Neural progenitor cell (in vitro differentiated cells): Measurements from ENCODE around the gene STAT5B. TPM values are rescaled to one million over a fixed set of nuclear protein-coding genes. Genes with fewer than 3 reads are reported as not detected.

ENCODE experiments used
- DNase-seq: peaks from one replicate; pipeline ENCODE4 v3.0.0-alpha.2; 2016; ENCODE audit warnings: low spot score
- H2AFZ ChIP-seq: fragments of 200-600 bp; sonication (generic); replicated peaks from 2 replicates; pipeline ENCODE4 v1.6.1; 2016; ENCODE audit warnings: antibody characterized with exemption
- H3F3A ChIP-seq: fragments of 200-600 bp; sonication (generic); 2 replicates; pipeline ENCODE4 v1.6.1; 2016; ENCODE audit warnings: antibody characterized with exemption, low read depth
- H3K27ac ChIP-seq: fragments of 200-600 bp; sonication (generic); 2 replicates; pipeline ENCODE4 v1.5.1; 2016; ENCODE audit warnings: mild to moderate bottlenecking
- H3K27me3 ChIP-seq: fragments of 200-600 bp; sonication (generic); 2 replicates; pipeline ENCODE4 v1.6.1; 2016; ENCODE audit warnings: mild to moderate bottlenecking, moderate library complexity
- H3K36me3 ChIP-seq: fragments of 200-600 bp; sonication (generic); 2 replicates; pipeline ENCODE4 v1.5.1; 2016
- H3K4me1 ChIP-seq: fragments of 200-600 bp; sonication (generic); 2 replicates; pipeline ENCODE4 v1.6.1; 2016; ENCODE audit warnings: mixed run types
- H3K4me2 ChIP-seq: fragments of 200-600 bp; sonication (generic); 2 replicates; pipeline ENCODE4 v1.6.1; 2016
- H3K4me3 ChIP-seq: fragments of 200-600 bp; sonication (generic); 2 replicates; pipeline ENCODE4 v1.5.1; 2016
- H3K79me2 ChIP-seq: fragments of 200-600 bp; sonication (generic); 2 replicates; pipeline ENCODE4 v1.6.1; 2016; ENCODE audit warnings: low read depth
- H3K9ac ChIP-seq: fragments of 200-600 bp; sonication (generic); 2 replicates; pipeline ENCODE4 v1.6.1; 2016
- H3K9me3 ChIP-seq: fragments of 200-600 bp; sonication (generic); 2 replicates; pipeline ENCODE4 v1.5.1; 2016; ENCODE audit warnings: low read depth
- H4K20me1 ChIP-seq: fragments of 200-600 bp; sonication (generic); 2 replicates; pipeline ENCODE4 v1.6.1; 2016; ENCODE audit warnings: low read depth
- H3K27ac Mint-ChIP-seq: 3 replicates; pipeline ENCODE4 v1.8.0; 2021; ENCODE audit warnings: mixed read lengths
- H3K27me3 Mint-ChIP-seq: 2 replicates; pipeline ENCODE4 v1.8.0; 2022; ENCODE audit warnings: low read depth, mild to moderate bottlenecking, inconsistent platforms, moderate library complexity, mixed read lengths; ENCODE audit not compliant: insufficient read depth
- H3K36me3 Mint-ChIP-seq: 3 replicates; pipeline ENCODE4 v1.8.0; 2021; ENCODE audit warnings: mixed read lengths
- H3K4me1 Mint-ChIP-seq: 3 replicates; pipeline ENCODE4 v1.8.0; 2021; ENCODE audit warnings: mixed read lengths
- H3K4me3 Mint-ChIP-seq: 3 replicates; pipeline ENCODE4 v1.8.0; 2021; ENCODE audit warnings: mild to moderate bottlenecking, moderate library complexity, mixed read lengths
- H3K9me3 Mint-ChIP-seq: 3 replicates; pipeline ENCODE4 v1.8.0; 2020; ENCODE audit warnings: mixed read lengths
- CTCF ChIP-seq: fragments of 200-600 bp; sonication (generic); IDR thresholded peaks from 2 replicates; pipeline ENCODE4 v1.5.1; 2017; ENCODE audit warnings: antibody characterized with exemption, mild to moderate bottlenecking
- EZH2 ChIP-seq: fragments of 200-600 bp; sonication (generic); IDR thresholded peaks from 2 replicates; pipeline ENCODE4 v1.6.1; 2017; ENCODE audit warnings: antibody characterized with exemption, mild to moderate bottlenecking, moderate library complexity
- EZH2phosphoT487 ChIP-seq: fragments of 200-600 bp; sonication (generic); IDR thresholded peaks from 2 replicates; pipeline ENCODE4 v1.6.1; 2017; ENCODE audit warnings: antibody characterized with exemption
- total RNA-seq: library from RNA; depleted of rRNA; stranded (reverse); fragments of >200 nt; gene quantifications from 2 replicates; pipeline ENCODE4 v1.2.3, GENCODE V29; 2015; ENCODE audit warnings: low replicate concordance

STAT5B gene
- total RNA-seq, 1 donor from 2014 or later, result 96.4 TPM

DNA sequence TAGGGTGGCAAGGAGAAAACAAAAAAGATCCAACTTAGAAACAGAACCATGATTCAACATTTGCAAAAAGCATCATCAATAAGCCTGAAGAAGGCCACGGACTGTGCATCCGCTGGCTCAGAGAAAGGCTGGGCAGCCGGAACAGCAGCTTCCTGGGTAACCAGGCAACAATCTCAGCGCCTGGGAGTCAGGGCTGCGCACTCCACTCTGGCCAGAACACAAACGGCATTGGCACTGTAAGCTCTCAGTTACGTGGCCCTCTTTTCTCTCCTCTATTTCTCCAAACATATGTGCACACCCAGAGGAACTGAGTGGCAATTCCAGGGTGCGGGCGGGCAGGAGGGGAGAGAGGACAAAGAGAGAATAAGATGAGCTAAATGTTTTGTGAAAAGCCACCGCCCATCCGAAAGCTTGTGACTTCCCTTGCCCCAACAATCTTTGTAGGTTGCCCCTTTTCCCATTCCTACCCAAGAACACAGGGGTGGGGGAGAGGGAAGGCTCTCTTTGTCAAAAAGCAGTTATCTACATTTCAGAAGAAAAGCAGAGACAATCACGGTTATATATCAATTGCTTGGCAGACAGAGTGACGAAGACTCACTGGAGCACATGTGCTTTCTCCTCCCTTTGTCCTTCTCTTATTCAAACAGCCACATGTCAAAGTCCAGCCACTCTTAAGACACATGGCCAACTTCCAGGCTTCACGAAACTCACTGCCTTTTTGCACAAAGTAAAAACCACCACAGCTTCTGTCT is 75.3 kb downstream of the STAT5B start:
- Histone ChIP-seq H3K27ac (no peak overlapping the region), H4K20me1 (no peaks in the 10 kb centered on the region), H3K36me3 (no peaks in the 10 kb centered on the region), H3K9me3 (no peaks in the 10 kb centered on the region), H3K9ac (no peak overlapping the region), H3K4me1 (no peaks in the 10 kb centered on the region), H3K27me3 (no peaks in the 10 kb centered on the region), H3F3A (peaks cover 15% of the 10 kb centered on the region), H2AFZ (no peak overlapping the region), H3K4me3 (no peak overlapping the region), H3K79me2 (no peaks in the 10 kb centered on the region), H3K4me2 (no peak overlapping the region)
- H3K36me3 Mint-ChIP-seq, result peaks cover 19% of the 10 kb centered on the region
- no peaks in the 10 kb centered on the region for H3K9me3 Mint-ChIP-seq
- peak overlapping the region; percentile 6 for H3K27ac Mint-ChIP-seq
- no peak for TF ChIP-seq EZH2phosphoT487
- H3K4me1 Mint-ChIP-seq, result no peaks in the 10 kb centered on the region
- DNase-seq, result no peak
- peaks cover 4% of the 10 kb centered on the region for H3K27me3 Mint-ChIP-seq
- H3K4me3 Mint-ChIP-seq, result no peak overlapping the region

GRCh38 chr17:42199416-42200011 is 76.7 kb downstream of the STAT5B start:
- H3F3A ChIP-seq, result peaks cover 15% of the 10 kb centered on the region
- no peak overlapping the region for H3K27ac Mint-ChIP-seq
- TF ChIP-seq EZH2phosphoT487, result no peak
- no peak for TF ChIP-seq CTCF
- no peak for TF ChIP-seq EZH2

GRCh38 chr17:42198897-42199296 is 77.3 kb downstream of the STAT5B start:
- Histone ChIP-seq H3K9me3 (no peaks in the 10 kb centered on the region), H3K9ac (no peak overlapping the region), H3K4me2 (no peak overlapping the region), H3K27ac (no peak overlapping the region), H3K4me1 (peaks cover 6% of the 10 kb centered on the region), H3K79me2 (no peaks in the 10 kb centered on the region), H2AFZ (no peak overlapping the region), H4K20me1 (no peaks in the 10 kb centered on the region), H3F3A (peaks cover 15% of the 10 kb centered on the region), H3K36me3 (no peaks in the 10 kb centered on the region), H3K4me3 (no peak overlapping the region), H3K27me3 (no peaks in the 10 kb centered on the region)
- no peak for DNase-seq
- no peaks in the 10 kb centered on the region for H3K9me3 Mint-ChIP-seq
- peaks cover 6% of the 10 kb centered on the region for H3K4me1 Mint-ChIP-seq
- no peak overlapping the region for H3K27ac Mint-ChIP-seq
- TF ChIP-seq CTCF (no peak), EZH2phosphoT487 (no peak), EZH2 (no peak)
- H3K4me3 Mint-ChIP-seq, result no peak overlapping the region
- H3K27me3 Mint-ChIP-seq, result peaks cover 3% of the 10 kb centered on the region
- peaks cover 10% of the 10 kb centered on the region for H3K36me3 Mint-ChIP-seq

More at GRCh38 chr17:42199416-42200011, 76.7 kb downstream of the STAT5B start:
- Histone ChIP-seq H3K36me3 (no peaks in the 10 kb centered on the region), H3K4me1 (no peaks in the 10 kb centered on the region), H3K9ac (no peak overlapping the region), H3K4me3 (no peak overlapping the region), H3K27me3 (no peaks in the 10 kb centered on the region), H3K27ac (no peak overlapping the region), H3K79me2 (no peaks in the 10 kb centered on the region), H3K9me3 (no peaks in the 10 kb centered on the region), H2AFZ (no peak overlapping the region), H3K4me2 (no peak overlapping the region), H4K20me1 (no peaks in the 10 kb centered on the region)
- peaks cover 14% of the 10 kb centered on the region for H3K36me3 Mint-ChIP-seq
- H3K4me1 Mint-ChIP-seq, result peaks cover under 1% of the 10 kb centered on the region
- DNase-seq, result no peak
- peaks cover 2% of the 10 kb centered on the region for H3K27me3 Mint-ChIP-seq
- H3K4me3 Mint-ChIP-seq, result no peak overlapping the region
- no peaks in the 10 kb centered on the region for H3K9me3 Mint-ChIP-seq
